Neural cell (in vitro differentiated cells): ENCODE data around the gene PRKX.

Experiments used
- CTCF ChIP-seq: fragments of 450-650 bp; IDR thresholded peaks from 2 replicates; pipeline ENCODE4 v1.5.1; 2014; ENCODE audit warnings: antibody characterized with exemption, mild to moderate bottlenecking, moderate library complexity; ENCODE audit not compliant: poor library complexity, severe bottlenecking
- EP300 ChIP-seq: fragments of 450-650 bp; conservative IDR thresholded peaks from 2 replicates; pipeline ENCODE4 v1.6.1; 2014; ENCODE audit warnings: antibody characterized with exemption, mild to moderate bottlenecking, moderate library complexity; ENCODE audit not compliant: poor library complexity, severe bottlenecking
- EZH2 ChIP-seq: fragments of 200-600, 300-800 bp; shearing (Covaris generic), sonication (generic); IDR thresholded peaks from 2 replicates; pipeline ENCODE4 v1.6.1; 2014; ENCODE audit warnings: antibody characterized with exemption, low read length, borderline replicate concordance, mild to moderate bottlenecking; ENCODE audit not compliant: insufficient read depth, poor library complexity, severe bottlenecking
- REST ChIP-seq: IDR thresholded peaks from 2 replicates; pipeline ENCODE4 v1.6.1; 2012; ENCODE audit warnings: borderline replicate concordance
- SMC3 ChIP-seq: fragments of 450-650 bp; conservative IDR thresholded peaks from 2 replicates; pipeline ENCODE4 v1.6.1; 2014; ENCODE audit warnings: antibody characterized with exemption, mild to moderate bottlenecking, moderate library complexity; ENCODE audit not compliant: poor library complexity

GRCh38 chrX:3712051-3712869 lies 1.2 kb downstream of the PRKX start:
- TF ChIP-seq CTCF (no peak), EZH2 (no peak), EP300 (no peak), REST (no peak), SMC3 (no peak)
